WTC11 (cell line): ENCODE results near the gene HNRNPUL1. TPM values are rescaled to one million over a fixed set of nuclear protein-coding genes. Genes with fewer than 3 reads are reported as not detected.

Source experiments
- ATAC-seq: fragments of 200-7000 bp; cut with Tn5 transposase; 2 replicates; pipeline ENCODE4 v1.10.0; 2021; ENCODE audit warnings: mild to moderate bottlenecking, moderate library complexity
- CTCF ChIA-PET: fragments of 300-600 bp; sonication (Branson Sonifier 250); formaldehyde crosslinking; loops from one replicate; lab custom pipeline; 2021; ENCODE audit warnings: antibody characterized with exemption; lab: Charles Lee
- POLR2A ChIA-PET: fragments of 350-600 bp; sonication (Branson Sonifier 250); formaldehyde crosslinking; loops from one replicate; lab custom pipeline; 2021; ENCODE audit warnings: antibody characterized with exemption; lab: Charles Lee
- DNase-seq: peaks from one replicate; pipeline ENCODE4 v3.0.0; 2021; ENCODE audit warnings: low spot score
- H3K27ac Mint-ChIP-seq: 2 replicates; pipeline ENCODE4 v1.8.0; 2021; ENCODE audit warnings: mixed read lengths
- H3K27me3 Mint-ChIP-seq: 2 replicates; pipeline ENCODE4 v1.8.0; 2021; ENCODE audit warnings: low read depth, mild to moderate bottlenecking, moderate library complexity, mixed read lengths
- H3K36me3 Mint-ChIP-seq: 2 replicates; pipeline ENCODE4 v1.8.0; 2021; ENCODE audit warnings: mixed read lengths
- H3K4me1 Mint-ChIP-seq: 2 replicates; pipeline ENCODE4 v1.8.0; 2022; ENCODE audit warnings: mixed read lengths
- H3K4me3 Mint-ChIP-seq: 2 replicates; pipeline ENCODE4 v1.8.0; 2021; ENCODE audit warnings: mild to moderate bottlenecking, moderate library complexity, mixed read lengths
- H3K9me3 Mint-ChIP-seq: 2 replicates; pipeline ENCODE4 v1.8.0; 2021; ENCODE audit warnings: mixed read lengths
- ATF1 ChIP-seq: sonication (generic); formaldehyde crosslinking; IDR thresholded peaks from 2 replicates; pipeline ENCODE4 v1.8.1; 2023; ENCODE audit warnings: mild to moderate bottlenecking, moderate library complexity, missing genetic modification reagents
- E2F5 ChIP-seq: sonication (generic); formaldehyde crosslinking; IDR thresholded peaks from 2 replicates; pipeline ENCODE4 v1.8.1; 2022; ENCODE audit warnings: mild to moderate bottlenecking, moderate library complexity, missing genetic modification reagents
- FOXJ3 ChIP-seq: sonication (generic); formaldehyde crosslinking; IDR thresholded peaks from 2 replicates; pipeline ENCODE4 v1.9.0; 2021; ENCODE audit warnings: missing genetic modification reagents, mild to moderate bottlenecking, borderline replicate concordance
- FOXP1 ChIP-seq: sonication (generic); formaldehyde crosslinking; IDR thresholded peaks from 2 replicates; pipeline ENCODE4 v1.8.0; 2022; ENCODE audit warnings: missing genetic modification reagents, mild to moderate bottlenecking, moderate library complexity, borderline replicate concordance
- FOXP4 ChIP-seq: sonication (generic); formaldehyde crosslinking; IDR thresholded peaks from 2 replicates; pipeline ENCODE4 v1.8.0; 2022; ENCODE audit warnings: mild to moderate bottlenecking, missing genetic modification reagents
- GABPB1 ChIP-seq: sonication (generic); formaldehyde crosslinking; IDR thresholded peaks from 2 replicates; pipeline ENCODE4 v1.8.1; 2023; ENCODE audit warnings: mild to moderate bottlenecking, missing genetic modification reagents
- GTF2I ChIP-seq: fragments of 250-450 bp; sonication (Bioruptor Pico); conservative IDR thresholded peaks from 2 replicates; pipeline ENCODE4 v1.4.0; 2021; ENCODE audit warnings: mild to moderate bottlenecking
- KAT7 ChIP-seq: sonication (generic); formaldehyde crosslinking; IDR thresholded peaks from 2 replicates; pipeline ENCODE4 v1.8.1; 2023; ENCODE audit warnings: missing genetic modification reagents, mild to moderate bottlenecking, borderline replicate concordance
- NFYB ChIP-seq: sonication (generic); formaldehyde crosslinking; conservative IDR thresholded peaks from 2 replicates; pipeline ENCODE4 v1.8.0; 2022; ENCODE audit warnings: low read depth, missing genetic modification reagents
- RORB ChIP-seq: fragments of 250-450 bp; sonication (Bioruptor Pico); IDR thresholded peaks from 2 replicates; pipeline ENCODE4 v1.9.0; 2021; ENCODE audit warnings: mild to moderate bottlenecking
- TEAD4 ChIP-seq: sonication (generic); formaldehyde crosslinking; IDR thresholded peaks from 2 replicates; pipeline ENCODE4 v1.8.0; 2022; ENCODE audit warnings: mild to moderate bottlenecking, missing genetic modification reagents
- ZNF219 ChIP-seq: sonication (generic); formaldehyde crosslinking; IDR thresholded peaks from 2 replicates; pipeline ENCODE4 v1.8.0; 2023; ENCODE audit warnings: missing genetic modification reagents, mild to moderate bottlenecking, borderline replicate concordance
- ZNF232 ChIP-seq: sonication (generic); formaldehyde crosslinking; IDR thresholded peaks from 2 replicates; pipeline ENCODE4 v1.8.0; 2022; ENCODE audit warnings: mild to moderate bottlenecking, missing genetic modification reagents
- ZNF317 ChIP-seq: sonication (generic); formaldehyde crosslinking; IDR thresholded peaks from 2 replicates; pipeline ENCODE4 v1.8.1; 2023; ENCODE audit warnings: low read depth, mild to moderate bottlenecking, moderate library complexity, missing genetic modification reagents, borderline replicate concordance
- total RNA-seq: library from RNA; stranded (reverse); gene quantifications from 3 replicates; pipeline ENCODE4 v1.2.3, GENCODE V29; 2021
- TF ChIP-seq, protein P1 (sequence below): fragments of 250-450 bp; sonication (Bioruptor Pico); conservative IDR thresholded peaks from 2 replicates; pipeline ENCODE4 v1.9.0; 2021; ENCODE audit warnings: mild to moderate bottlenecking
- TF ChIP-seq, protein P2 (sequence below): fragments of 250-450 bp; sonication (Bioruptor Pico); IDR thresholded peaks from 2 replicates; pipeline ENCODE4 v1.9.0; 2021; ENCODE audit warnings: mild to moderate bottlenecking, borderline replicate concordance
- TF ChIP-seq, protein P3 (sequence below): sonication (generic); formaldehyde crosslinking; IDR thresholded peaks from 2 replicates; pipeline ENCODE4 v1.8.1; 2022; ENCODE audit warnings: mild to moderate bottlenecking, missing genetic modification reagents, moderate library complexity, borderline replicate concordance
- TF ChIP-seq, protein P4 (sequence below): sonication (generic); formaldehyde crosslinking; IDR thresholded peaks from 2 replicates; pipeline ENCODE4 v1.8.1; 2022; ENCODE audit warnings: missing genetic modification reagents, borderline replicate concordance
- TF ChIP-seq, protein P5 (sequence below): sonication (generic); formaldehyde crosslinking; conservative IDR thresholded peaks from 2 replicates; pipeline ENCODE4 v1.8.1; 2022; ENCODE audit warnings: mild to moderate bottlenecking, missing genetic modification reagents
- TF ChIP-seq, protein P6 (sequence below): sonication (generic); formaldehyde crosslinking; IDR thresholded peaks from 2 replicates; pipeline ENCODE4 v1.8.1; 2023; ENCODE audit warnings: mild to moderate bottlenecking, missing genetic modification reagents, moderate library complexity

The HNRNPUL1 gene
- total RNA-seq, 1 experiment from 2014 or later: 282 TPM

DNA sequence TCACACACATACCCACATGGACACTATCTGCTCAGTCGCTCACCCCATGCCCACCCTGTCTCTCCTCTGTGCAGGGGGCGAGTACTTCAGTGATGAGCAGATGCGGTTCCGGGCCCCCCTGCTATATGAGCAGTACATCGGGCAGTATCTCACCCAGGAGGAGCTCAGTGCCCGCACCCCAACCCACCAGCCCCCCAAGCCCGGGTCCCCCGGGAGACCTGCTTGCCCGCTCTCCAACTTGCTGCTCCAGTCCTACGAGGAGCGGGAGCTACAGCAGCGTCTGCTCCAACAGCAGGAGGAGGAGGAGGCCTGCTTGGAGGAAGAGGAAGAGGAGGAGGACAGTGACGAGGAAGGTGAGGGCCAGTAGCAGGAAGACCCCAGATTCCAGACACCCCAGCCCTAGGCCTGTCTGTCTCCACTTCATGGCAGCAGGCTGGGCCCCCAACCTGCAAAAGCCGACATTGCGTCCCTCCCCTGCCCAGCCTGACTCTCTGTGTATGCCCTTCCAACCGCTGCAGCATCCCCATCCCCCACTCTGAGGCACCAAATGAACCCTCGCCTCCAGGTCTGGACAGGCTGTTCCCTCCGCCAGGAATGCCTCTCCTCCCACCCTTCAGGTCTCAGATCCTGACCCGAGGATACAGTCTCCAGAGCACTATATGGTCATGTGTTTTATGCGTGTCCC is 55.5 kb downstream of the HNRNPUL1 start (continued):
- TF ChIP-seq RORB (CRISPR knock-in tag) (no peak), FOXP1 (CRISPR knock-in tag) (no peak), ATF1 (CRISPR knock-in tag) (no peak), KAT7 (no peak), ZNF317 (CRISPR knock-in tag) (no peak), ZNF232 (CRISPR knock-in tag) (no peak)
- TF ChIP-seq, protein P1, sequence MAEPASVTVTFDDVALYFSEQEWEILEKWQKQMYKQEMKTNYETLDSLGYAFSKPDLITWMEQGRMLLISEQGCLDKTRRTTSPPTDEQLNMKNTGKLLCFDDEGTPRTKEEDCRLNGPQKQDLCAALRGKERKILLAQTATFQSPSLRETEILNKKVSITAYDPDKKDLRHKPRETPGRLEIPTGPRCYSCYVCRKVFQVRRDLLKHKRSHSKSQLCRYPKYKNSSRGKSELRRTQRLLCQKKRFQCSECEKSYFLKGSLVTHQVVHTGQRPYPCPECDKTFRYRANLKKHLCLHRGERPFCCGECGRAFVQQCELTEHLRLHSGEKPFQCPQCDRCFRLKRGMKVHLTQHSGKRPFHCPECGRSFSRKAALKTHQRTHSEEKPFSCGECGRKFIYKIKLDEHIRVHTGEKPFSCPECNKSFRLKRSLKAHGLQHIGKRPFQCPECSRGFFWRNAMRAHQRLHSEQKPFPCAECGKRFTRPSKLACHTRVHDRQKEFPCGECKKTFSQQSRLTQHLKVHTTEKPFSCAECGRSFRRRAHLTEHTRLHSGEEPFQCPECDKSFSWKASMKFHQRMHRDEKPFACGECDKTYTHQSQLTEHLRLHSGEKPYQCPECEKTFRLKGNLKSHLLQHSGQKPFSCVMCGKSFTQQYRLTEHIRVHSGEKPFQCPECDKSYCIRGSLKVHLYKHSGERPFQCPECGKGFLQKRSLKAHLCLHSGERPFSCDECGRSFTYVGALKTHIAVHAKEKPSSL (CRISPR knock-in tag): no peak
- TF ChIP-seq, protein P2, sequence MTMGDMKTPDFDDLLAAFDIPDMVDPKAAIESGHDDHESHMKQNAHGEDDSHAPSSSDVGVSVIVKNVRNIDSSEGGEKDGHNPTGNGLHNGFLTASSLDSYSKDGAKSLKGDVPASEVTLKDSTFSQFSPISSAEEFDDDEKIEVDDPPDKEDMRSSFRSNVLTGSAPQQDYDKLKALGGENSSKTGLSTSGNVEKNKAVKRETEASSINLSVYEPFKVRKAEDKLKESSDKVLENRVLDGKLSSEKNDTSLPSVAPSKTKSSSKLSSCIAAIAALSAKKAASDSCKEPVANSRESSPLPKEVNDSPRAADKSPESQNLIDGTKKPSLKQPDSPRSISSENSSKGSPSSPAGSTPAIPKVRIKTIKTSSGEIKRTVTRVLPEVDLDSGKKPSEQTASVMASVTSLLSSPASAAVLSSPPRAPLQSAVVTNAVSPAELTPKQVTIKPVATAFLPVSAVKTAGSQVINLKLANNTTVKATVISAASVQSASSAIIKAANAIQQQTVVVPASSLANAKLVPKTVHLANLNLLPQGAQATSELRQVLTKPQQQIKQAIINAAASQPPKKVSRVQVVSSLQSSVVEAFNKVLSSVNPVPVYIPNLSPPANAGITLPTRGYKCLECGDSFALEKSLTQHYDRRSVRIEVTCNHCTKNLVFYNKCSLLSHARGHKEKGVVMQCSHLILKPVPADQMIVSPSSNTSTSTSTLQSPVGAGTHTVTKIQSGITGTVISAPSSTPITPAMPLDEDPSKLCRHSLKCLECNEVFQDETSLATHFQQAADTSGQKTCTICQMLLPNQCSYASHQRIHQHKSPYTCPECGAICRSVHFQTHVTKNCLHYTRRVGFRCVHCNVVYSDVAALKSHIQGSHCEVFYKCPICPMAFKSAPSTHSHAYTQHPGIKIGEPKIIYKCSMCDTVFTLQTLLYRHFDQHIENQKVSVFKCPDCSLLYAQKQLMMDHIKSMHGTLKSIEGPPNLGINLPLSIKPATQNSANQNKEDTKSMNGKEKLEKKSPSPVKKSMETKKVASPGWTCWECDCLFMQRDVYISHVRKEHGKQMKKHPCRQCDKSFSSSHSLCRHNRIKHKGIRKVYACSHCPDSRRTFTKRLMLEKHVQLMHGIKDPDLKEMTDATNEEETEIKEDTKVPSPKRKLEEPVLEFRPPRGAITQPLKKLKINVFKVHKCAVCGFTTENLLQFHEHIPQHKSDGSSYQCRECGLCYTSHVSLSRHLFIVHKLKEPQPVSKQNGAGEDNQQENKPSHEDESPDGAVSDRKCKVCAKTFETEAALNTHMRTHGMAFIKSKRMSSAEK (CRISPR knock-in tag): no peak
- TF ChIP-seq, all 79 proteins: peak for 0

DNA sequence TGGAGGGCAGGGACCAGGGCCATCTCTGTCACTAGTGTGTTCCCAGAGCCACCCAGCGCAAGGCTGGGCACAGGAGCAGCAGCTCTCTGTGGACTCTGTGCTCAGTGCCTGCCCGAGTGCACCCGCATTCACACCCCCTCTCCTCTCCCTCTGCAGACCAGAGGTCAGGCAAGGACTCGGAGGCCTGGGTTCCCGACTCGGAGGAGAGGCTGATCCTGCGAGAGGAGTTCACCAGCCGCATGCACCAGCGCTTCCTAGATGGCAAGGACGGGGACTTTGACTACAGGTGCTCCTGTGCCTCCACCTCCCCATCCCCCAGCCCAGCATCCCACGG is 56.0 kb downstream of the HNRNPUL1 start:
- ATAC-seq (no peak), DNase-seq (no peak)
- peaks cover 5% of the 10 kb centered on the region for H3K9me3 Mint-ChIP-seq
- H3K4me3 Mint-ChIP-seq: no peak overlapping the region
- no peak overlapping the region for H3K27ac Mint-ChIP-seq
- H3K27me3 Mint-ChIP-seq: no peaks in the 10 kb centered on the region
- peaks cover 33% of the 10 kb centered on the region for H3K4me1 Mint-ChIP-seq
- POLR2A ChIA-PET: no interaction called here
- peaks cover 31% of the 10 kb centered on the region for H3K36me3 Mint-ChIP-seq
- CTCF ChIA-PET: interaction anchor here (0.7 to 3.4 kb wide), 3 partner anchors 21 to 244 kb away, joined by 3 to 66 read pairs (median 3); partner anchors contain the start of gene TGFB1
- TF ChIP-seq GTF2I: no peak
- TF ChIP-seq E2F5 (CRISPR knock-in tag): no peak
- TF ChIP-seq GABPB1: no peak
- TF ChIP-seq FOXJ3 (CRISPR knock-in tag): no peak
- no peak for TF ChIP-seq TEAD4
- TF ChIP-seq, protein P3, sequence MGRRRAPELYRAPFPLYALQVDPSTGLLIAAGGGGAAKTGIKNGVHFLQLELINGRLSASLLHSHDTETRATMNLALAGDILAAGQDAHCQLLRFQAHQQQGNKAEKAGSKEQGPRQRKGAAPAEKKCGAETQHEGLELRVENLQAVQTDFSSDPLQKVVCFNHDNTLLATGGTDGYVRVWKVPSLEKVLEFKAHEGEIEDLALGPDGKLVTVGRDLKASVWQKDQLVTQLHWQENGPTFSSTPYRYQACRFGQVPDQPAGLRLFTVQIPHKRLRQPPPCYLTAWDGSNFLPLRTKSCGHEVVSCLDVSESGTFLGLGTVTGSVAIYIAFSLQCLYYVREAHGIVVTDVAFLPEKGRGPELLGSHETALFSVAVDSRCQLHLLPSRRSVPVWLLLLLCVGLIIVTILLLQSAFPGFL: no peak
- TF ChIP-seq, protein P4, sequence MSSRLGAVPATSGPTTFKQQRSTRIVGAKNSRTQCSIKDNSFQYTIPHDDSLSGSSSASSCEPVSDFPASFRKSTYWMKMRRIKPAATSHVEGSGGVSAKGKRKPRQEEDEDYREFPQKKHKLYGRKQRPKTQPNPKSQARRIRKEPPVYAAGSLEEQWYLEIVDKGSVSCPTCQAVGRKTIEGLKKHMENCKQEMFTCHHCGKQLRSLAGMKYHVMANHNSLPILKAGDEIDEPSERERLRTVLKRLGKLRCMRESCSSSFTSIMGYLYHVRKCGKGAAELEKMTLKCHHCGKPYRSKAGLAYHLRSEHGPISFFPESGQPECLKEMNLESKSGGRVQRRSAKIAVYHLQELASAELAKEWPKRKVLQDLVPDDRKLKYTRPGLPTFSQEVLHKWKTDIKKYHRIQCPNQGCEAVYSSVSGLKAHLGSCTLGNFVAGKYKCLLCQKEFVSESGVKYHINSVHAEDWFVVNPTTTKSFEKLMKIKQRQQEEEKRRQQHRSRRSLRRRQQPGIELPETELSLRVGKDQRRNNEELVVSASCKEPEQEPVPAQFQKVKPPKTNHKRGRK (CRISPR knock-in tag): no peak
- TF ChIP-seq NFYB (CRISPR knock-in tag): no peak
- TF ChIP-seq, protein P5, sequence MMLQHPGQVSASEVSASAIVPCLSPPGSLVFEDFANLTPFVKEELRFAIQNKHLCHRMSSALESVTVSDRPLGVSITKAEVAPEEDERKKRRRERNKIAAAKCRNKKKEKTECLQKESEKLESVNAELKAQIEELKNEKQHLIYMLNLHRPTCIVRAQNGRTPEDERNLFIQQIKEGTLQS (CRISPR knock-in tag): no peak
- TF ChIP-seq ZNF219 (CRISPR knock-in tag): no peak
- TF ChIP-seq, protein P6, sequence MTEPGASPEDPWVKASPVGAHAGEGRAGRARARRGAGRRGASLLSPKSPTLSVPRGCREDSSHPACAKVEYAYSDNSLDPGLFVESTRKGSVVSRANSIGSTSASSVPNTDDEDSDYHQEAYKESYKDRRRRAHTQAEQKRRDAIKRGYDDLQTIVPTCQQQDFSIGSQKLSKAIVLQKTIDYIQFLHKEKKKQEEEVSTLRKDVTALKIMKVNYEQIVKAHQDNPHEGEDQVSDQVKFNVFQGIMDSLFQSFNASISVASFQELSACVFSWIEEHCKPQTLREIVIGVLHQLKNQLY (CRISPR knock-in tag): no peak
- no peak for TF ChIP-seq FOXP4
- TF ChIP-seq RORB (CRISPR knock-in tag): no peak
